Tibial nerve (tissue), 4 donors: ENCODE data around the gene NSD2. TPM values are rescaled to one million over a fixed set of nuclear protein-coding genes. Genes with fewer than 3 reads are reported as not detected.

Experiments
- DNase-seq, 2 donors: peaks; one replicate each; pipeline ENCODE4 v3.0.0-alpha.2; 2019; ENCODE audit warnings: low spot score in 2 of 2
- H3K27ac ChIP-seq, 4 donors: fragments of 200-600 bp; sonication (generic) in 3 of 4; one replicate each; pipeline ENCODE4 v1.5.1; 2017 to 2019; ENCODE audit warnings: mild to moderate bottlenecking in 1 of 4
- H3K27me3 ChIP-seq, 2 donors: fragments of 200-600 bp; sonication (generic) in 1 of 2; one replicate each; pipeline versions ENCODE4 v1.5.1 to v1.6.0; 2017 to 2019
- H3K36me3 ChIP-seq, 3 donors: fragments of 200-600 bp; sonication (generic); one replicate each; pipeline ENCODE4 v1.5.1; 2018 to 2019
- H3K4me1 ChIP-seq, 4 donors: fragments of 200-600 bp; sonication (generic) in 3 of 4; one replicate each; pipeline ENCODE4 v1.5.1; 2017 to 2019
- H3K4me3 ChIP-seq, 4 donors: fragments of 200-600 bp; sonication (generic) in 3 of 4; one replicate each; pipeline ENCODE4 v1.5.1; 2017 to 2019; ENCODE audit warnings: mild to moderate bottlenecking in 1 of 4, moderate library complexity in 1 of 4
- H3K9me3 ChIP-seq, 4 donors: fragments of 200-600 bp; sonication (generic) in 3 of 4; one replicate each; pipeline ENCODE4 v1.5.1; 2017 to 2019
- CTCF ChIP-seq, 5 experiments: fragments of 200-600 bp in 3 of 5; fragments of 450-650 bp in 2 of 5; sonication (generic) in 3 of 5; IDR thresholded peaks; one replicate each; pipeline ENCODE4 v1.5.1; 2016 to 2019; ENCODE audit warnings: antibody characterized with exemption in 5 of 5, mild to moderate bottlenecking in 3 of 5, moderate library complexity in 2 of 5
- EP300 ChIP-seq, 2 donors: sonication (generic); formaldehyde crosslinking; IDR thresholded peaks; one replicate each; pipeline ENCODE4 v1.6.1; 2017; ENCODE audit warnings: antibody characterized with exemption in 2 of 2, mild to moderate bottlenecking in 1 of 2
- POLR2A ChIP-seq, 2 donors: fragments of 450-650 bp; IDR thresholded peaks; one replicate each; pipeline ENCODE4 v1.6.1; 2017; ENCODE audit warnings: antibody characterized with exemption in 2 of 2, mild to moderate bottlenecking in 2 of 2, moderate library complexity in 2 of 2
- WGBS, 2 donors: methylation state at CpG; one replicate each; pipeline ENCODE4 v1.1.5; 2018; 5-methylcytosine and 5-hydroxymethylcytosine counted together
- total RNA-seq, 4 donors: library from RNA; depleted of rRNA; stranded (reverse); fragments of >200 nt; gene quantifications; one replicate each; pipeline ENCODE4 v1.1.0, GENCODE V29; 2016

NSD2 gene
- total RNA-seq, 4 donors from 2014 or later, result 27.2 to 45.6 (median 32.2) TPM

- 82 to 86% methylated on average over 16 of the region's 16 CpGs for WGBS, 2 donors
- Histone ChIP-seq H3K4me3 (no peak overlapping the region), H3K4me1 (peaks cover 0 to 5% (median 0%) of the 10 kb centered on the region in 4 donors), H3K27me3 (no peaks in the 10 kb centered on the region), H3K36me3 (peaks cover 2 to 98% (median 35%) of the 10 kb centered on the region in 3 donors), H3K27ac (peak overlapping the region in 1 of 4 donors; percentile 23), H3K9me3 (no peaks in the 10 kb centered on the region)
- DNase-seq, result no peak
- no peak for TF ChIP-seq POLR2A (IDR thresholded peaks at IDR 0.05)
- TF ChIP-seq CTCF (IDR thresholded peaks at IDR 0.05), result no peak
- TF ChIP-seq EP300 (IDR thresholded peaks at IDR 0.05), result no peak
Measured at GRCh38 chr4:1982124-1983052, 111.2 kb downstream of the NSD2 start.

DNA sequence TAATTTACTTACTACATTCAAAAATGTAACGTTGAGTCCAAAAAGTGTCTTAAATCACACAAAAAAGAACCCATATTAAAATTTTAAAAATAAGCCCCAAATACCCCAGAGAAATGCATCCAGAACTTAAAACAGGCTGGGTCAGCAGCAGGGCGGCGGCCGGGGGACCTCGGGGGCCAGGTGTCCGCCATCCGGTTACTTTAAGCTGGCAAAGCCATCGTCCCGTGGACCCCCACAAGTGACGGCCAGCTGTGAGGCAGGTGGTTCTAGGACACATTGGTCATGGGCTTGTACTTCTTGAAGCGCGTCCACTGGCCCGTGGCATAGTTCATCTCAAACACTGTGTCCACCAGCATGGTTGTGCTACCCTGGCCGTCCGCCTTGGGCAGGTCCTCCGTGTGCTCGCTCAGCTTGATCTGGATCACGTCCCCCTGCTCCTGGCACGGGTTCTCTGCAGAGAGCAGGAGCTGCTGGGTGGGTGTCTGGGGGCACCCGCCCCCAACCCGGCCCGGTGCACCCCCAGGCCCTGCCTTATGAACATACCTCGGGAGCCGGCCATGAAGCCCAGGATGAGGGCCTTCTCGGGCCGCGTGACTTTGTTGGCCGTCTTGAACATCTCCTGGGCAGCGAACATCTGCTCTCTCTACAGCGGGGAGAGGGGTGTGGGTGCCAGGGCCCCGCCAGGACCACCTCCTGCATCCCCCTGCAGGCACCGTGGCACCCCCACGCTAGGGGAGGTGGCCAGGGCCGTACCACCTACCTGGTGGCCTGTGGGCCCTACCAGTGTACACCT lies 112.1 kb downstream of the NSD2 start:
- Histone ChIP-seq H3K27me3 (no peaks in the 10 kb centered on the region), H3K9me3 (no peaks in the 10 kb centered on the region), H3K36me3 (peaks cover 2 to 98% (median 42%) of the 10 kb centered on the region in 3 donors), H3K27ac (no peak overlapping the region), H3K4me1 (peaks cover 0 to 5% (median 0%) of the 10 kb centered on the region in 4 donors), H3K4me3 (no peak overlapping the region)
- WGBS, 2 donors, result 87 to 91% methylated on average over 30 to 34 of the region's 34 CpGs
- TF ChIP-seq POLR2A (IDR thresholded peaks at IDR 0.05) (no peak), CTCF (IDR thresholded peaks at IDR 0.05) (no peak), EP300 (IDR thresholded peaks at IDR 0.05) (no peak)
- no peak for DNase-seq

GRCh38 chr4:1983846-1984405 lies 112.7 kb downstream of the NSD2 start:
- H3K4me1 ChIP-seq, result peaks cover 0 to 5% (median 0%) of the 10 kb centered on the region in 4 donors
- TF ChIP-seq CTCF (IDR thresholded peaks at IDR 0.05), result no peak
- TF ChIP-seq POLR2A (IDR thresholded peaks at IDR 0.05), result no peak
- TF ChIP-seq EP300 (IDR thresholded peaks at IDR 0.05), result no peak
- no peaks in the 10 kb centered on the region for H3K27me3 ChIP-seq
- H3K27ac ChIP-seq, result no peak overlapping the region
- DNase-seq, result no peak
- H3K36me3 ChIP-seq, result peaks cover 2 to 98% (median 45%) of the 10 kb centered on the region in 3 donors
- H3K9me3 ChIP-seq, result no peaks in the 10 kb centered on the region
- no peak overlapping the region for H3K4me3 ChIP-seq
- 85 to 86% methylated on average over 12 to 20 of the region's 21 CpGs for WGBS, 2 donors

GRCh38 chr4:1984406-1985191 lies 113.4 kb downstream of the NSD2 start:
- no peak for TF ChIP-seq CTCF (IDR thresholded peaks at IDR 0.05)
- no peaks in the 10 kb centered on the region for H3K27me3 ChIP-seq
- WGBS, 2 donors, result 76 to 83% methylated on average over 15 to 26 of the region's 27 CpGs
- H3K36me3 ChIP-seq, result peaks cover 2 to 98% (median 45%) of the 10 kb centered on the region in 3 donors
- H3K9me3 ChIP-seq, result no peaks in the 10 kb centered on the region
- no peak overlapping the region for H3K4me3 ChIP-seq
- peaks cover 0 to 5% (median 0%) of the 10 kb centered on the region in 4 donors for H3K4me1 ChIP-seq
- no peak overlapping the region for H3K27ac ChIP-seq
- no peak for DNase-seq
